ENCODE data around the gene NPR2.

GRCh38 chr9:35835766-35836165 lies 44.4 kb downstream of the NPR2 start:
- no peak for TF ChIP-seq CTCF (IDR thresholded peaks at IDR 0.05)
- TF ChIP-seq POLR2A (IDR thresholded peaks at IDR 0.05) = no peak

All from esophagus squamous epithelium (tissue), 4 donors.